ENCODE measurements around the gene STX7.

STX7 gene

DNA sequence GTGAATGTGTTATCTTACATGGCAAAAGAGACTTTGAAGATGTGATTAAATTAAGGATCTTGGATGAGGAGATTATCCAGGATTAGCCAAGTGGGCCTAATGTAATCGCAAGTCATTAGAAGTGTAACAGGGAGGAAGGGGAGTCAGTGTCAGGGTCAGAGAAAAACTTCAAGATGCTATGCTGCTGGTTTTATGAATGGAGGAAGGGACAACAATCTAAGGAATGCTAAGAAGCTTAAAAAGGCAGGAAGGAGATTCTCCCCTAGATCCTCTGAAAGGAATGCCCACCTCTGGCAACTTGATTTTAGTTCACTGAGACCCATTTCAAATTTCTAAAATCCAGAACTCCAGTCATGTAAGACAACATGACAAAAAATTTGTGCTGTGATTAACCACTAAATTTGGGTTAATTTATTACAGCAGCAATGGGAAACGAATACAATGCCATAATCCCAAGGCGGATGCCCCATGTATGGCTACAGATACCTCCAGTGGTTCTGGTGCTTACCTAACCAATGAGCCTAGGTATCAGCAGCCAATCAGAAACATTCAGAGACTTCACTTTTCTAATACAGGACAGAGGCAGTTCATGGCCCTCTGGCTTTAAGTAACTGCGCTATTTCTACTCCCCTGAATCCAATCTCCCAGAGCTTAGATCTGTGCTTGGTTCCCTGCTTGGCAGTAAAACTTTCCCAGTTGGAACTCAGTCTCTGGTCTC is 36.0 kb upstream of the STX7 start:
- DNase-seq (ENCODE audit: low spot score), result no peak
- Histone ChIP-seq H3K36me3 (replicated peaks in 1 of 2; ENCODE audit: control insufficient read depth in 2 of 2, insufficient read depth in 2 of 2, low read length in 2 of 2) (no peaks in the 10 kb centered on the region), H3K4me2 (ENCODE audit: insufficient read depth, low read length, poor library complexity, severe bottlenecking) (no peak overlapping the region), H3K27me3 (ENCODE audit: control insufficient read depth in 3 of 3, insufficient read depth in 3 of 3, low read depth in 1 of 3, low read length in 3 of 3) (no peaks in the 10 kb centered on the region), H2BK5ac (ENCODE audit: low read length) (no peak overlapping the region), H3K9me3 (replicated peaks in 1 of 2; ENCODE audit: control insufficient read depth in 2 of 2, insufficient read depth in 1 of 2, low read depth in 1 of 2, low read length in 2 of 2) (peaks cover 0 to 2% of the 10 kb centered on the region in 2 donors), H4K91ac (ENCODE audit: low read depth, low read length, poor library complexity) (no peak overlapping the region), H2AFZ (ENCODE audit: low read length) (no peak overlapping the region), H3K27ac (replicated peaks; ENCODE audit: low read length) (no peak overlapping the region), H3K4me1 (ENCODE audit: control insufficient read depth in 2 of 2, insufficient read depth in 1 of 2, low read depth in 1 of 2, low read length in 2 of 2) (peaks cover 2 to 4% of the 10 kb centered on the region in 2 donors), H2BK15ac (ENCODE audit: low read length) (no peak overlapping the region), H3K4ac (ENCODE audit: low read length) (no peak overlapping the region), H2AK5ac (ENCODE audit: low read depth, low read length) (no peak overlapping the region), H2BK12ac (ENCODE audit: low read length) (no peak overlapping the region), H3K18ac (ENCODE audit: low read length) (no peak overlapping the region), H3K4me3 (ENCODE audit: low read length in 2 of 2) (no peak overlapping the region), H2BK120ac (ENCODE audit: low read depth, low read length) (no peak overlapping the region), H3K14ac (ENCODE audit: low read length) (no peak overlapping the region), H3K79me1 (ENCODE audit: low read depth, low read length) (no peaks in the 10 kb centered on the region), H3K9ac (ENCODE audit: low read depth, low read length, poor library complexity) (no peak overlapping the region), H3K23ac (ENCODE audit: low read depth, low read length, poor library complexity) (no peak overlapping the region), H4K8ac (ENCODE audit: low read depth, low read length) (no peak overlapping the region)
- no CpG with 5 or more reads among the region's 4 CpGs for WGBS, 2 donors (ENCODE audit: extremely low coverage in 2 of 2, insufficient read length in 2 of 2, insufficient replicate concordance in 1 of 2)

GRCh38 chr6:132544826-132545225 is 31.9 kb upstream of the STX7 start:
- no peak overlapping the region for H2BK120ac ChIP-seq (ENCODE audit: low read depth, low read length)
- H3K9me3 ChIP-seq (replicated peaks in 1 of 2; ENCODE audit: control insufficient read depth in 2 of 2, insufficient read depth in 1 of 2, low read depth in 1 of 2, low read length in 2 of 2), result no peaks in the 10 kb centered on the region
- H3K4me1 ChIP-seq (ENCODE audit: control insufficient read depth in 2 of 2, insufficient read depth in 1 of 2, low read depth in 1 of 2, low read length in 2 of 2), result peaks cover 2 to 4% of the 10 kb centered on the region in 2 donors
- H3K18ac ChIP-seq (ENCODE audit: low read length), result no peak overlapping the region
- H2AK5ac ChIP-seq (ENCODE audit: low read depth, low read length), result no peak overlapping the region
- no peak overlapping the region for H3K27ac ChIP-seq (replicated peaks; ENCODE audit: low read length)
- no peak overlapping the region for H3K14ac ChIP-seq (ENCODE audit: low read length)
- no peak for DNase-seq (ENCODE audit: low spot score)
- no peak overlapping the region for H2BK15ac ChIP-seq (ENCODE audit: low read length)
- no peak overlapping the region for H4K91ac ChIP-seq (ENCODE audit: low read depth, low read length, poor library complexity)
- H3K4ac ChIP-seq (ENCODE audit: low read length), result no peak overlapping the region
- no peak overlapping the region for H3K23ac ChIP-seq (ENCODE audit: low read depth, low read length, poor library complexity)
- H3K9ac ChIP-seq (ENCODE audit: low read depth, low read length, poor library complexity), result no peak overlapping the region
- H2BK12ac ChIP-seq (ENCODE audit: low read length), result no peak overlapping the region
- no peak overlapping the region for H3K4me3 ChIP-seq (ENCODE audit: low read length in 2 of 2)
- no peak overlapping the region for H3K4me2 ChIP-seq (ENCODE audit: insufficient read depth, low read length, poor library complexity, severe bottlenecking)
- H3K79me1 ChIP-seq (ENCODE audit: low read depth, low read length), result no peaks in the 10 kb centered on the region
- no peaks in the 10 kb centered on the region for H3K27me3 ChIP-seq (ENCODE audit: control insufficient read depth in 3 of 3, insufficient read depth in 3 of 3, low read depth in 1 of 3, low read length in 3 of 3)
- no peak overlapping the region for H2BK5ac ChIP-seq (ENCODE audit: low read length)
- no peak overlapping the region for H4K8ac ChIP-seq (ENCODE audit: low read depth, low read length)
- H3K36me3 ChIP-seq (replicated peaks in 1 of 2; ENCODE audit: control insufficient read depth in 2 of 2, insufficient read depth in 2 of 2, low read length in 2 of 2), result no peaks in the 10 kb centered on the region
- no peak overlapping the region for H2AFZ ChIP-seq (ENCODE audit: low read length)

DNA sequence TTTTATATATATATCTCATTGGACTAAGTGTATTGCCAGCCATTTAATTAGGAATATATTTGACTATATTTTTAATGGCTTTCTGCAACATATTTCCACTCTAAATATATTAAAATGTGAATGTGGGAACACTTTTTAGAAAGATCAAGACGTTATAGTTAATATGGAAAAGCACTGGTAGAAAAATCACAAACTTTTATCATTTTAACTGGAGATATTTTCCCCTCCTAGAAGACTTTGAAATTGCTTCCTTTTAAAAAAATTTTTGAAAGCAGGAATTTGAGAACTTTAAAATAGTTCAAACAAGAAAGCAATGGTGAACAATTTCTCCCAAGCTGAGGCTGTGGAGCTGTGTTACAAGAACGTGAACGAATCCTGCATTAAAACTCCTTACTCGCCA is 25.1 kb upstream of the STX7 start, which contains the start of gene TAAR9:
TSS of gene TAAR9 (plus strand) at position 301 of the 400 bp plus-strand sequence. CDS start at position 314, 13 bp downstream.
- no peak for DNase-seq (ENCODE audit: low spot score)
- WGBS, 2 donors (ENCODE audit: extremely low coverage in 2 of 2, insufficient read length in 2 of 2, insufficient replicate concordance in 1 of 2), result no CpG with 5 or more reads among the region's 4 CpGs
- H3K27ac ChIP-seq (replicated peaks; ENCODE audit: low read length), result no peak within 1 kb of the TSS
- no peak within 1 kb of the TSS for H3K14ac ChIP-seq (ENCODE audit: low read length)
- H4K8ac ChIP-seq (ENCODE audit: low read depth, low read length), result no peak within 1 kb of the TSS
- H3K18ac ChIP-seq (ENCODE audit: low read length), result no peak within 1 kb of the TSS
- H3K4me2 ChIP-seq (ENCODE audit: insufficient read depth, low read length, poor library complexity, severe bottlenecking), result no peak within 1 kb of the TSS
- H2AK5ac ChIP-seq (ENCODE audit: low read depth, low read length), result no peak within 1 kb of the TSS
- H3K9me3 ChIP-seq (replicated peaks in 1 of 2; ENCODE audit: control insufficient read depth in 2 of 2, insufficient read depth in 1 of 2, low read depth in 1 of 2, low read length in 2 of 2), result no peaks in the 10 kb centered on the region
- H3K9ac ChIP-seq (ENCODE audit: low read depth, low read length, poor library complexity), result no peak within 1 kb of the TSS
- no peak within 1 kb of the TSS for H3K23ac ChIP-seq (ENCODE audit: low read depth, low read length, poor library complexity)
- no peaks in the 10 kb centered on the region for H3K4me1 ChIP-seq (ENCODE audit: control insufficient read depth in 2 of 2, insufficient read depth in 1 of 2, low read depth in 1 of 2, low read length in 2 of 2)
- no peak within 1 kb of the TSS for H2BK120ac ChIP-seq (ENCODE audit: low read depth, low read length)
- H3K4me3 ChIP-seq (ENCODE audit: low read length in 2 of 2), result no peak within 1 kb of the TSS
- no peak within 1 kb of the TSS for H2BK12ac ChIP-seq (ENCODE audit: low read length)
- no peak within 1 kb of the TSS for H2AFZ ChIP-seq (ENCODE audit: low read length)
- no peaks in the 10 kb centered on the region for H3K27me3 ChIP-seq (ENCODE audit: control insufficient read depth in 3 of 3, insufficient read depth in 3 of 3, low read depth in 1 of 3, low read length in 3 of 3)
- H3K79me1 ChIP-seq (ENCODE audit: low read depth, low read length), result no peaks in the 10 kb centered on the region
- H2BK5ac ChIP-seq (ENCODE audit: low read length), result no peak within 1 kb of the TSS
- no peak within 1 kb of the TSS for H3K4ac ChIP-seq (ENCODE audit: low read length)
- no peaks in the 10 kb centered on the region for H3K36me3 ChIP-seq (replicated peaks in 1 of 2; ENCODE audit: control insufficient read depth in 2 of 2, insufficient read depth in 2 of 2, low read length in 2 of 2)
- H4K91ac ChIP-seq (ENCODE audit: low read depth, low read length, poor library complexity), result no peak within 1 kb of the TSS
- H2BK15ac ChIP-seq (ENCODE audit: low read length), result no peak within 1 kb of the TSS

GRCh38 chr6:132537145-132537544 is 24.2 kb upstream of the STX7 start:
- H2AFZ ChIP-seq (ENCODE audit: low read length), result no peak overlapping the region
- no peak overlapping the region for H2BK120ac ChIP-seq (ENCODE audit: low read depth, low read length)
- H3K18ac ChIP-seq (ENCODE audit: low read length), result no peak overlapping the region
- no peak overlapping the region for H3K4ac ChIP-seq (ENCODE audit: low read length)
- H3K36me3 ChIP-seq (replicated peaks in 1 of 2; ENCODE audit: control insufficient read depth in 2 of 2, insufficient read depth in 2 of 2, low read length in 2 of 2), result no peaks in the 10 kb centered on the region
- no peak overlapping the region for H3K9ac ChIP-seq (ENCODE audit: low read depth, low read length, poor library complexity)
- H3K4me3 ChIP-seq (ENCODE audit: low read length in 2 of 2), result no peak overlapping the region
- no peak overlapping the region for H2BK15ac ChIP-seq (ENCODE audit: low read length)
- H2AK5ac ChIP-seq (ENCODE audit: low read depth, low read length), result no peak overlapping the region
- no peaks in the 10 kb centered on the region for H3K79me1 ChIP-seq (ENCODE audit: low read depth, low read length)
- H3K4me1 ChIP-seq (ENCODE audit: control insufficient read depth in 2 of 2, insufficient read depth in 1 of 2, low read depth in 1 of 2, low read length in 2 of 2), result no peaks in the 10 kb centered on the region
- H3K23ac ChIP-seq (ENCODE audit: low read depth, low read length, poor library complexity), result no peak overlapping the region
- no peak for DNase-seq (ENCODE audit: low spot score)
- no peaks in the 10 kb centered on the region for H3K9me3 ChIP-seq (replicated peaks in 1 of 2; ENCODE audit: control insufficient read depth in 2 of 2, insufficient read depth in 1 of 2, low read depth in 1 of 2, low read length in 2 of 2)
- H2BK12ac ChIP-seq (ENCODE audit: low read length), result no peak overlapping the region
- H3K4me2 ChIP-seq (ENCODE audit: insufficient read depth, low read length, poor library complexity, severe bottlenecking), result no peak overlapping the region
- no peaks in the 10 kb centered on the region for H3K27me3 ChIP-seq (ENCODE audit: control insufficient read depth in 3 of 3, insufficient read depth in 3 of 3, low read depth in 1 of 3, low read length in 3 of 3)
- H4K8ac ChIP-seq (ENCODE audit: low read depth, low read length), result no peak overlapping the region
- H2BK5ac ChIP-seq (ENCODE audit: low read length), result no peak overlapping the region
- no CpG with 5 or more reads among the region's 3 CpGs for WGBS, 2 donors (ENCODE audit: extremely low coverage in 2 of 2, insufficient read length in 2 of 2, insufficient replicate concordance in 1 of 2)
- H3K27ac ChIP-seq (replicated peaks; ENCODE audit: low read length), result no peak overlapping the region
- H3K14ac ChIP-seq (ENCODE audit: low read length), result no peak overlapping the region
- no peak overlapping the region for H4K91ac ChIP-seq (ENCODE audit: low read depth, low read length, poor library complexity)
